ENCODE results near the gene NACA2. TPM values are rescaled to one million over a fixed set of nuclear protein-coding genes. Genes with fewer than 3 reads are reported as not detected.
A peak's percentile ranks its signal among the peaks of the same experiment; 100 is the strongest.

Gene NACA2
- total RNA-seq, 1 experiment from 2014 or later: not detected

DNA sequence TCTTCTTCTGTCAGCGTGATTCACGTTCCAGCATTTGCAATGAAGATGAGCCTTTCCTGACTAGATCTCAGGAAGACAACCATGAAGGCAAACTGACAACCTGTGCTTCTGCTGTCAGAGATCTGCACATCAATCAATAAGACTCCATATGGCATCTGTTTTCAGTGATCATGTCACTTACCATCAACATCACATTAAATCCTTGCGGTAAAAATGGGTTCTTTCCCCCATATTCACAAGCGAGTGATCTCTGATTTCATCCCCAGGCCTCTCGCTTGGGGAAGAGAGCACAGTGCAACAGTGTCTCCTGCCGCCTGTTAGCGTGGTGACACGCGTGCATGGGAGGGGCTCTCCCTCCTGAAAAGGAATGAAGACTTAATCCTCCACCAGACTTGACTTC, 11.1 kb downstream of the NACA2 start:
- Histone ChIP-seq H3K9me3 (ENCODE audit: control insufficient read depth, low read depth, low read length) (no peaks in the 10 kb centered on the region), H4K8ac (replicated peaks; ENCODE audit: insufficient read length, low read depth, low read length) (no peak overlapping the region), H2AFZ (ENCODE audit: low read length) (no peak overlapping the region), H4K91ac (ENCODE audit: insufficient read length, low read depth, low read length) (no peak overlapping the region), H3K27ac (ENCODE audit: insufficient read length, low read depth, low read length) (no peak overlapping the region), H3K79me1 (ENCODE audit: insufficient read depth, low read depth, low read length, poor library complexity, severe bottlenecking) (no peaks in the 10 kb centered on the region), H3K4ac (ENCODE audit: low read depth, low read length) (no peak overlapping the region), H3K14ac (ENCODE audit: insufficient read depth, low read length) (no peak overlapping the region), H3K56ac (ENCODE audit: insufficient read length, low read depth, low read length) (no peak overlapping the region), H2BK15ac (ENCODE audit: low read depth, low read length) (no peak overlapping the region), H3K4me2 (ENCODE audit: insufficient read depth, insufficient read length, low read length) (no peak overlapping the region), H2BK120ac (ENCODE audit: low read depth, low read length, poor library complexity, severe bottlenecking) (no peak overlapping the region), H3K4me1 (ENCODE audit: insufficient read depth, low read length) (no peaks in the 10 kb centered on the region), H3T11ph (ENCODE audit: low read length) (no peak overlapping the region), H3K23ac (ENCODE audit: insufficient read length, low read depth, low read length) (no peak overlapping the region), H2AK5ac (ENCODE audit: insufficient read length, low read length) (no peak overlapping the region), H3K9ac (ENCODE audit: extremely low read depth, insufficient read length, low read length) (no peak overlapping the region), H2BK20ac (ENCODE audit: low read depth, low read length, poor library complexity, severe bottlenecking) (no peak overlapping the region), H2BK12ac (ENCODE audit: insufficient read length, low read depth, low read length) (no peak overlapping the region), H3K27me3 (ENCODE audit: insufficient read depth, low read length) (no peaks in the 10 kb centered on the region), H4K5ac (ENCODE audit: insufficient read length, low read depth, low read length) (no peak overlapping the region), H3K79me2 (ENCODE audit: insufficient read depth, low read length) (no peaks in the 10 kb centered on the region), H4K20me1 (ENCODE audit: control insufficient read depth, insufficient read depth, insufficient read length) (no peaks in the 10 kb centered on the region), H3K23me2 (ENCODE audit: insufficient read length, low read depth, low read length, poor library complexity, severe bottlenecking) (no peaks in the 10 kb centered on the region), H3K18ac (ENCODE audit: insufficient read length, low read depth, low read length) (no peak overlapping the region), H2BK5ac (ENCODE audit: insufficient read length, low read length) (no peak overlapping the region)
- Mint-ChIP-seq H3K4me3 (no peak overlapping the region), H3K36me3 (ENCODE audit: insufficient read depth in 1 of 3, low read depth in 3 of 3) (no peaks in the 10 kb centered on the region), H3K9me3 (no peaks in the 10 kb centered on the region), H3K27me3 (ENCODE audit: low read depth) (no peaks in the 10 kb centered on the region; the same call in none of the 2 replicates), H3K4me1 (no peaks in the 10 kb centered on the region), H3K27ac (no peak overlapping the region)
- WGBS (ENCODE audit: extremely low coverage, insufficient read length, low lambda C conversion rate): no CpG with 5 or more reads among the region's 9 CpGs
- TF ChIP-seq, protein P1, sequence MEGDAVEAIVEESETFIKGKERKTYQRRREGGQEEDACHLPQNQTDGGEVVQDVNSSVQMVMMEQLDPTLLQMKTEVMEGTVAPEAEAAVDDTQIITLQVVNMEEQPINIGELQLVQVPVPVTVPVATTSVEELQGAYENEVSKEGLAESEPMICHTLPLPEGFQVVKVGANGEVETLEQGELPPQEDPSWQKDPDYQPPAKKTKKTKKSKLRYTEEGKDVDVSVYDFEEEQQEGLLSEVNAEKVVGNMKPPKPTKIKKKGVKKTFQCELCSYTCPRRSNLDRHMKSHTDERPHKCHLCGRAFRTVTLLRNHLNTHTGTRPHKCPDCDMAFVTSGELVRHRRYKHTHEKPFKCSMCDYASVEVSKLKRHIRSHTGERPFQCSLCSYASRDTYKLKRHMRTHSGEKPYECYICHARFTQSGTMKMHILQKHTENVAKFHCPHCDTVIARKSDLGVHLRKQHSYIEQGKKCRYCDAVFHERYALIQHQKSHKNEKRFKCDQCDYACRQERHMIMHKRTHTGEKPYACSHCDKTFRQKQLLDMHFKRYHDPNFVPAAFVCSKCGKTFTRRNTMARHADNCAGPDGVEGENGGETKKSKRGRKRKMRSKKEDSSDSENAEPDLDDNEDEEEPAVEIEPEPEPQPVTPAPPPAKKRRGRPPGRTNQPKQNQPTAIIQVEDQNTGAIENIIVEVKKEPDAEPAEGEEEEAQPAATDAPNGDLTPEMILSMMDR (conservative IDR thresholded peaks at IDR 0.05): peak; percentile 22; the same call in 1 of the 3 replicates
- no peak for DNase-seq
